ELR (cell line): ENCODE measurements around the gene SNHG17.
"Not testable (repeated sequence)": the region's sequence is repeated elsewhere in the genome, so short reads cannot be mapped to it uniquely, and the experiment has no call there.

Source experiments
- DNase-seq: peaks from one replicate; pipeline ENCODE4 v3.0.0-alpha.2; 2015; ENCODE audit warnings: low read depth

Gene SNHG17

DNA sequence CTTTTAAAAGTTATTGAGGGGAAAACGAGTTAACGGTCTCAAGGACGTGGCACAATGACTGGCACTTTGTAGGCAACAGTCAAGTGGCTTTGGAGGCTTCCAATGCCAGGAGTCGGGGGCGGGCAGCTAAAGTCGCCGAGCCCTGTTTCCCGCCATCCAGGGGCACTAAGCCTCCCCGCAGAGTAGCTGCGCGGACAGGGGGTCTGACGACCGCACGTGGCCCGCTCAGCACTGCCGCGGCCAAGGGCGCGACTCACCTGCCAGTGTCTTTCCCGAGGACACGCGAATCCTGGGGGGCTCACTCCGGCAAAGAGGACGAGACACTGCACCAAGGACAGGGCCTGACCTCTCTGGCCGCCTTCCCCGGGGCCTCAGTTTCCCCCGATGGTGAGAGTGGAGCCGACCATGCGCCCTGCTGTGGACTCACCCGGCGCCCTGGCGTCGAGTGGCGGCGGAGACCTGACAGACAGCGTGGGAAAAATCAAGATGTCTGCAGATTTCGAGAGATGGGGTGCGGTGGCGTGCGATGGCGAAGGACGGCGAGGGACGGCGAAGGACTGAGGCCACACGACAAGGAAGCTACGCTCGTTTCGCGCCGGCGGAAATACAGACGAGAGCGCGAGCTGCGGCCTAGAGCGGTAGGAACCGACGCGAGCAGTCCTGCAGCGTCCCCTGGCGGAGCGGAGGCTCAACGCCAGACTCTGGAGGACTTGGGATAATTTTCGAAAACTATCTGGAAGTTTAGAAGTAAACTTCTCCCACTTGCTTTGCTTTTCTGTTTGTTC lies at the start of gene SNHG17:
Gene SNHG17, minus strand, starts transcription at position 559 of the 785 bp plus-strand sequence.
- peak; percentile 98 for DNase-seq

DNA sequence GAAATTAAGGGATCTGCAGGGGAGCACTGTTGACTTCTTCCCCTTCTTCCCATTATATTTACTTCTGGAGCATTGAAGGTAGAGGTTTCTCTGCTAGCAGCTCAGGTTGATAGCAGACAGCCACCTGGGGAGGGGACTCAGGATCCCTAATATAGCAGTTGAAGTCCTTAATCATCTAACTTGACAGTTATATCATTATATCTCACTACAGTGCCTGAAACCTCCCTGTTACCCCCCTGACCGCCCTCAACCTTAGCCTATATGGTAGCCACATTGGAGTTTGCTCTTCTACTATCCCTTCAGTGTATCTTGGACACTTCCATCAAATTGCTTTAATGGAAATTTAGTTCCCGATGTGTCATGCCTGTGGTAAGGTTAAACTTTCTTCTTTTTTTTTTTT lies 44.5 kb upstream of the SNHG17 start:
- DNase-seq, result no peak

DNA sequence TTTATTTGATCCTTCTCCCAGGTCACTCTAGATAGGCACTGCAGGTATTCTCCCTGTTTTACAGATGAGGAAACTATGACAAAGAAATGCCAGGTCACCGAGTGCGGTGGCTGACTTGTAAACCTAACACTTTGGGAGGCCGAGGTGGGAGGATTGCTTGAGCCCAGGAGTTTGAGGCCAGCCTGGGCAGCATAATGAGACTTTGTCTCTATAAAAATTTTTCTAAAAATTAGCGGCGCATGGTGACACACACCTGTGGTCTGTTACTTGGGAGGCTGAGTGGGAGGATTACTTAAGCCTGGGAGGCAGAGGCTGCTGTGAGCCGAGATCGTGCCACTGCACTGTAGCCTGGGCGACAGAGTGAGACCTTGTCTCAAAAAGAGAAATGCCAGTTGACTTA lies 42.6 kb upstream of the SNHG17 start:
- DNase-seq, result no peak

DNA sequence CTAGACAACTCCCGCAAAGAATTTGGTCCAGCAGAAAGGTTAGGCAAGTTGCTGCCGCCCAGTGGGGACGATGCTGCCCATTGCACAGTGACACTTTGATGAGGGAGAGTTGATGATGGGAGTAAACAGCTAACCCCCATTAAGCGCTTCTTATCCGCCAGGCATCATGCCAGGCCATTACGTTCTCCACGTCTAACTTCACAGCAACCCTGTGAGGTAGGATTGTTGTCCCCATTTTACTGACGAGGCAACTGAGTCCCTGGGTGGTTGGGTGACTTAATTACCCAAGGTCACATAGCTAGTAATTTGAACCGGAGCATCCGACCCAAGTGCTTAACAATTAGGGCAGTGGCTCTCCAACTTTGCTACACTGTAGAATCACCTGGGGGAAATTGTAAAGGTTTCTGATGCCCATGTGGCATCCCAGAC lies 38.3 kb upstream of the SNHG17 start:
- peak; percentile 62 for DNase-seq

DNA sequence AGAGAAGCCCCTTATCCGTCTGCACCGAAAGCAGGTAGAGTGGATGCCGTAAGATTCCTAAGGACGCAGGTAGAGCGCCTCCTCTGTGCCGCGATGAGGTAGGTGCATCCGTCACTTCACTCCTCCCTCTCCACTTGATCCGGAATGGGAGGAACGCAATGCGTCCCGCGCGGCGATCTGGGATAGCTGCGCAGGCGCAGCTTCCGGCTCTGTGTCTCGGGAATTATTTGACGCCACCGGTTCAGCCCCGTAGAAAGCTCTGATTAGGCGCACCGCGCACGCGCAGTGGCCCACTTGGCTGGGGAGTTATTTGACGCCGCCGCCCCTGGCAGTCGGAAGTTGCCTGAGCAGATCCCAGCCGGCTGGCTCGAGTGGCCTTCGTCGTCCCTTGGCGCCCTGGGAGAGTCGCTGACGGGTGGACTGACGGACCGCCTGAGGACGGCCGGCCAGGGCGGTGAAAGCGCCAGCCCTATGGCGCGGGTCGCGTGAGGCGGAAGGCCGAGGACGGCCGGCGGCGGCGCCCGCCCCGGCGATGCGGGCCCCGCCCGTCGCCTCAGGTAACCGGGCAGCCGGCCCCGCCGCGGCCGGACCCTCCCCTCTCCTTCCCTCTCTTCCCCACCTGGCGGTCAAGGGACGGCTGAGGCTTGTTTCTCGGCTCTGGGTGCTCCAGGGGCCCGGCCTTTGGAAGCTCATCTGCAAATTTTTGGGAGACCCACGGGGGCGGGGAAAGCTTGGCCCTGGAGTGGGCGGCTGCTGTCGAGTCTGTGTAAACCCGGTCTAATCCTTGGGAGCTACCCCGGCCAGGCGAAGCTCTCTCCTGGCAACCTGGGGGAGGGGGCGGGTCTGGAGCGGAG lies 37.6 kb upstream of the SNHG17 start, which contains the start of gene RALGAPB:
Gene RALGAPB, plus strand, starts transcription at position 331 of the 854 bp plus-strand sequence. CDS start 15,590 bp downstream, outside the sequence.
- peak; percentile 100 for DNase-seq

DNA sequence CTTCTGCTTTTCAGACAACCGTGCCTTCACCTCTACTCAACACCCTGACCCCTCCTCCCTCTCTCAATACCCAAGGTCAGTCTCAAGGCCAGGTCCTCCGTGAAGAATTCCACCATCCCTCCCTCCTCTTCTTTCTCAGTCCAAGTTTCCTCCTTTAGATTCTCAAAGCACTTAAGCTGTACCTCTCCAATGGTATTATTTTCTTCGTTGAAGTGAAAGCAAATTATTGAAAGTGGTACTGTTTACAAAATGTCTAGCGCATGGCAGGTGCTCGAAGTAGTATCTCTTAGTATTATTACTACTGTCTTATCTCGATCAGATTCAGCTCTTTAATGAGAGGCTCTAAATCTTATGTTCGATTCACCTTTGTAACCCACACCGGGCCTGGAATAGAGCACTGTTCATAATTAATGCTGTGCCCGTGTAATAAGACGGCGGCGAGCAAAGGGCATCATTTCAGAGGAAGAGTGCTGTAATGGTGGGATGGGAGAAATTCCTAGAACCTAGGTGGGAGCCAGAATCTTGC lies 36.9 kb upstream of the SNHG17 start:
- DNase-seq, result no peak

DNA sequence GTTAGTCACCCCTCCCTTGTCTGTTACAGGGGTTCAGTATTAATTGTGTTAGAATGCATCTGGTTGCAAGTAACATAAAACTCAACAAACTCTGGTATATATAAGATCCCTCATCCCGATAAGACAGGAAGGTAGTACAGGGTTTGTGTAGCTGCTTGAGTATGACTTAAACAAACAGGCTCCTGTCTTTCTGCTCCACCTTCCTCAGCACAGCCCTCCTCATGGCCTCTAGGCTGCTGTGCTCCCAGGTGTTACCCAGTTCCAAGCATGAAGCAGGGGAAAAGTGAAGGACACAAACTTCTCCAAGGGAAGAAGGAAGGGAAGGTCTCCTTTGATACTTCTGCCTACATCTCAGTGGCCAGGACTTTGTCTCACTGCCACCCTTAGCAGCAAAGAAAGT lies 36.1 kb upstream of the SNHG17 start:
- DNase-seq, result no peak

DNA sequence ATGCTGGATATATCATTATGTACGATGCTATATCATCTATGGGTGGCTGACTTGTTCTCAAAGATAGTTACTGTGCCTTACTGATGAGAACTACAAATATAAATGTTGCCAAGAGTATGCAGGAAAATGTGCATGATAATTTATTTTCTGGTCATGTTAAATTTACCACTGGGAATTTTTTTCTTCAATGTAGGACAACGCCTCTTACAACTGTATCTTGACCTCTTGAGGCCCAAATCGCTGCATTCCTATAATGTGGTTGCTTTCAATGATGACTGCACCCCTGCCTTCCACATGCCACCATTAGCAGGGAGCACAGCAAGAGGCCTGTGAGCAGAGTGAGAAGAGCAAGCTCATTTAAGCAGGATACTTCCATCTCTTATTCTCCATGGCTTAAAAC lies 31.9 kb upstream of the SNHG17 start:
- DNase-seq, result no peak

DNA sequence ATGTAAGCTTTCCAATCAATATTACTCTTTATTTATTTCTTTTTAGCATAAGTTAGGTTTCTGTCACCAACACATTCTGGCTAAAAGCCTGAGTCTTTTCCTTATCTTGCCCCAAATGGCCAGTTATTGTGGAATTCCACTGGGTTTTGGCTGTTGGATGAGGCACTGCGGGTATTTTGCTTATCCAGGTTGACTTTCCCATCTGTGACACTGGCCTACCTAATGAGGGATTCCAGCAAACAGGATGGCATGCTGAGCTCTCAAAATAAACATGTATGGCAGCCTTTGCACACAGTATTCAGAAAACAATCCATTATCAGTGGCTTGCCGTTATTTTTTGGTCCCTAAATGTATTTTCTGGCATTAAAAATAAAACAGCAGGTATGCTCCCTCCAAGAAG lies 31.0 kb upstream of the SNHG17 start:
- no peak for DNase-seq

DNA sequence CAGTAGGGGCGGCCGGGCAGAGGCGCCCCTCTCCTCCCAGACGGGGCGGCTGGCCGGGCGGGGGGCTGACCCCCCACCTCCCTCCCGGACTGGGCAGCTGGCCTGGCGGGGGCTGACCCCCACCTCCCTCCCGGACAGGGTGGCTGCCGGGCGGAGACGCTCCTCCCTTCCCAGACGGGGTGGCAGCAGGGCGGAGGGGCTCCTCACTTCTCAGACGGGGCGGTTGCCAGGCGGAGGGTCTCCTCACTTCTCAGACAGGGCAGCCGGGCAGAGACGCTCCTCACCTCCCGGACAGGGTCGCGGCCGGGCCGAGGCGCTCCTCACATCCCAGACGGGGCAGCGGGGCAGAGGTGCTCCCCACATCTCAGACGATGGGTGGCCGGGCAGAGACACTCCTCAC lies 26.4 kb upstream of the SNHG17 start:
- not testable (repeated sequence) for DNase-seq

DNA sequence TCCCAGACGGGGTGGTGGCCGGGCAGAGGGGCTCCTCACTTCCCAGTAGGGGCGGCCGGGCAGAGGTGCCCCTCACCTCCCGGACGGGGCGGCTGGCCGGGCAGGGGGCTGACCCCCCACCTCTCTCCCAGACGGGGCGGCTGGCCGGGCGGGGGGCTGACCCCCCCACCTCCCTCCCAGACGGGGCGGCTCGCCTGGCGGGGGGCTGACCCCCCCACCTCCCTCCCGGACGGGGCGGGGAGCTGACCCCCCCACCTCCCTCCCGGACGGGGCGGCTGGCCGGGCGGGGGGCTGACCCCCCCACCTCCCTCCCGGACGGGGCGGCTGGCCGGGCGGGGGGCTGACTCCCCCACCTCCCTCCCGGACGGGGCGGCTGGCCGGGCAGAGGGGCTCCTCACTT lies 26.0 kb upstream of the SNHG17 start:
- not testable (repeated sequence) for DNase-seq

DNA sequence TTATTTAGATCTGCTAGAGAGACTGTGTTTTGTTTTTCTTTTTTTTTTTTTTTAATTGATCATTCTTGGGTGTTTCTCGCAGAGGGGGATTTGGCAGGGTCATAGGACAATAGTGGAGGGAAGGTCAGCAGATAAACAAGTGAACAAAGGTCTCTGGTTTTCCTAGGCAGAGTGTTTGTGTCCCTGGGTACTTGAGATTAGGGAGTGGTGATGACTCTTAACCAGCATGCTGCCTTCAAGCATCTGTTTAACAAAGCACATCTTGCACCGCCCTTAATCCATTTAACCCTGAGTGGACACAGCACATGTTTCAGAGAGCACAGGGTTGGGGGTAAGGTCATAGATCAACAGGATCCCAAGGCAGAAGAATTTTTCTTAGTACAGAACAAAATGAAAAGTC lies 25.5 kb upstream of the SNHG17 start:
- not testable (repeated sequence) for DNase-seq

DNA sequence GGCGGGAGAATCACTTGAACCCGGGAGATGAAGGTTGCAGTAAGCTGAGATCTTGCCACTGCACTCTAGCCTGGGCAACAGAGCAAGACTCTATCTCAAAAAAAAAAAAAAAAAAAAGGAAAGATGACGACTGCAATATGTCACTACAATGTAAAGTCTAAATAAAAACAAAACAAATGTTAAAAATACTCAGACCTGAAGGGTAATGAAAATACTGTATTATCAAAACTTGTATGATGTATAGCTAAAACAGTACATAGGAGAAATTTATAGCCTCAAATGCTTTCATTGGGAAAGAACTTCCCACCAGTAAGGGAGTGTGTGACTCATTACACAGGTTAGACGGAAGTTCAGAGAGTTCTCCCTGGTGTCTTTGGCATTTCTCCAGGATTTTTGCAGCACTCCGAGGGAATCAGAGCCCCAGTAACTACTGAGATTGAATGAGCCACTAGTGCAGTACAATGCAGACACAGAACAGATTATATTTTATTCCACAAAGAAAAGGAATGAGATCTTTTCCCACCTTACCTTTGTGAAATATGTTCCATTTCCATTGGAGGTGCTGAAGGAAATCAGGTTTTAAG lies 25.0 kb upstream of the SNHG17 start:
- DNase-seq, result peak; percentile 95

DNA sequence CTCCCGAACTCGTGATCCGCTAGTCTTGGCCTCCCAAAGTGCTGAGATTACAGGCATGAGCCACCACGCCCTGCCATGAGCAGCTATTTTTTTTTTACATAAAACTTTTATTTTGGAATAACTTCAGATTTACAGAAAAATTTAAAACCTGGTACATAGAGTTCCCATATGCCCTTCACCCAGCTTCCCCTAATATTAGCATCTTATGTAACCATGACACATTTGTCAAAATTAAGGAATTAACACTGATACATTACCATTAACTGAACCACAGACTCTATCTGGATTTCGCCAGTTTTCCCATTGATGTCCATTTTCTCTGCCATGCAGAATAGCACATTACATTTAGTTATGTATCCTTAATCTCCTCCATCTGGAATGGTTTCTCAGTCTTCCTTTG lies 23.2 kb upstream of the SNHG17 start:
- no peak for DNase-seq

DNA sequence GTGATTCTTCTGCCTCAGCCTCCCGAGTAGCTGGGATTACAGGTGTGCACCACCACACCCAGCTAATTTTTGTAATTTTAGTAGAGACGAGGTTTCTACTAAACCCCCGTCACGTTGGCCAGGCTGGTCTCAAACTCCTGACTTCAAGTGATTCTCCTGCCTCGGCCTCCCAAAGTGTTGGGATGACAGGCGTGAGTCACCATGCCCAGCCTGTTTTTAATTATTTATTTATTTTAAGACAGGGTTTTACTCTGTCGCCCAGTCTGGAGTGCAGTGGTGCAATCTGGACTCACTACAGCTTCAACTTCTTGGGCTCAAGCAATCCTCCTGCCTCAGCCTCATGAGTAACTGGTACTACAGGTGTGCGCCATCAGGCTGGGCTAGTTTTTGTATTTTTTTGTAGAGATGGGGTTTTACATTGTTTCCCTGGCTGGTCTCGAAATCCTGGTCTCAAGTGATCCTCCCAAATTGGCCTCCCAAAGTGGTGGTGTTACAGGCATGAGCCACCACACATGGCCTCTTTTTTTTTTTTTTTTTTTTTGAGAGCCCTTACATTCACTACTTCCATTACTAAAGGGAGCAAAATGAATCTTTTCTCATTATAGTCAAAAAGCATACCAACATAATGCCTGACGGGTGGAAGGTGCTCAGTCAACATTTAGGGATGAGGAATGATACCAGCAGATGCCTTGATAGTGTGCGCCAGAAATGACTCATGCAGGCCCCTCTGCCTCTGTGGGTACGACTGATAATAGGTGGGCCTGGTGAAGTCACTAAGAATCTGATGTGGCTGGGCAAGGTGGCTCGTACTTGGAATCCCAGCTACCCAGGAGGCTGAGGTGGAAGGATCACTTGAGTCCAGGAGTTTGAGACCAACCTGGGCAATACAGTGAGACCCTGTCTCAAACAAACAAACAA lies 19.7 kb upstream of the SNHG17 start:
- peak; percentile 31 for DNase-seq

DNA sequence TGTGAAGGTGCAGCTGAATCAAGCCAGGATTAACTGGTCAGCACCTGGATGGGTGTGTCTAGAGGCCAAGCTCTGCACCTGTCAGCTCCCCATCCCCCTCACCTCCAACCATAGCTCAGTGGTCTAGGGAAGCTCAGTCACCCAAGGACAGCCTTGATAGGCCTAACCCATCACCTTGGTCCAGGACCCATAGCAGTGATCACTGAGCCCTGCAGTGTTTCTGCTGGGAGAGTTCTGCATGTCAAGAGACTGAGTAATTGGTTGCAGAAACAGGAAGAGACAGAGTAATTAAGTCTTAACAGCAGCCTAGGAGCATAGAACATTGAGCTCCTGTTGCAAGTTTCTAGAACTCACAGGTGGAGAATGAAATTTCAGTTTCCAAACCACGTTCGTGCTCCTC lies 18.8 kb upstream of the SNHG17 start:
- peak; percentile 60 for DNase-seq

DNA sequence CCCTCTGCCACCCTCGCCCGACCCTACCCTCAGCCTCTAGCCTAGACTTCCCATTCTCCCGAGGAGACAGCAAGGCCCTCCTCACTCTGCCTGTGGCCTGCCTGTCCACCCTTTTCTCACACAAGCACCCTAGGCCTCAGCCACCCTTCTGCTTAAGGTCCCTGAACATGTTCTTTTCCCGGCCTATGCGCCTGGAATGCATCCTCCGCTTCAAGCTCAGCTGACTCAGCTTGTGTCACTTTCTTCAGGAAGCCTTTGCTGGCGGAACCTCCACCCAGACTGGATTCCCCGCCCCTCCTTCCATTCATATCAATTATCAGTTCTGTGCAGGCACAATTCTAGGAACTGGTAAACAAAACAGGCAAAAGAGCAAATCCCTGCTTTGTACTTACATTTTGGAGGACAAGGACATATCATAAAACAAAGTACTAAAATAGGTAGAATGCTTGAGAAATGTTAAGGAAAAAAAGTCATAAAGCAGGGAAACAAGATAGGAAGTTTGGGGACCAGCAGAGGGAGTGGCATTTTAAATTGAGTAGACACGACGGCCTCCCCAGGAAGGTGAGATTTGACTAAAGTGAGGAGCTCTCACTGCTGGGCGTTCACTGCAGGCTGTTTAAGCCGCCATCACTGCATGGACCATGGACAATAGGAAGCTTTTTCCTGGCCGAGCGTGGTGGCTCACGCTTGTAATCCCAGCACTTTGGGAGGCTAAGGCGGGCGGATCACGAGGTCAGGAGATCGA lies 17.9 kb upstream of the SNHG17 start:
- DNase-seq, result peak; percentile 94

DNA sequence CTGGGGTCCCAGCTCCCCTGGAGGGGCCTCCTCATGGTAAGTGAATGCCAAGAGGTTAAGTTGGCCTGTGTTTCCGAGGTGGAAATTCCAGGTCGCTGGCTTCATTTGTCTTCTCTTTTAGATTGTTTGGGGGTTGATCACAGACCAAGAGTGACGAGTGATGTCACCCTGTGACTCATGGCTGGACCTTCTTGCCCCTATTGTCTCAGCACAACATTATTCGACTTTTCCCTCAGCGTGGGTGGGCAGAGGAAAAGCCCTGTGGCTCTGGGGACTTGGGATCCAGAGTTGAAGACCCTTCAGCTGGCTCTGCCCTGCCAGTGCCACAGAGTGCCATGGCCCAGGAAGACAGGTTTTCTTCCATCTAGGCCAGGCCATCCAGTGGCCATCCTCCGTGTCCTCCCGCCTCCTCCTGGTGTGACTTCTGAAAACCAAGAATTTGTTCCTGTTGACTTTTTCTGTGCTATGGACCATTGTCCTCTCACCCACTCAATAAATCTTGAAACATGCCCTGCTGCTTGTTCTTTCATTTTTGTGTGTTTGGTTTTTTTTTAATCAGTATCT lies 15.4 kb upstream of the SNHG17 start:
- DNase-seq, result peak; percentile 93

DNA sequence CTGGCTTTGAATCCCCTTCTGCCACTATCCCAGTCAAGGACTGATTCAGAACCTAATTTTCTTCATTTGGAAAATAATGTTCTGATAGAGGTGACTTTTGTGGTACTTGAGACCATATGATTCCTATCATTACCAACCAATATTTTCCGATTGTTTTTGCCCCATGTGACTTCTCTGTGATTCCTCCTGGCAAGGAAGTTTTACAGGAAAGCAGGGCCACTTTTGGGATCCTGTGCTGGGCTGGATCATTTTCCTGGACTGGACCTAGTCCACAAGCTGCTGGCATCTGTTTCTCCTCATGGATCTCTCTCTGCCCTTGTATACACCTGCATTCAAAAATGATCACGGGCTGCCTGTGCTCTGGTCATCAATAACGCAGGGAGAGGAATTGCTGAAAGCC lies 13.9 kb upstream of the SNHG17 start:
- no peak for DNase-seq

DNA sequence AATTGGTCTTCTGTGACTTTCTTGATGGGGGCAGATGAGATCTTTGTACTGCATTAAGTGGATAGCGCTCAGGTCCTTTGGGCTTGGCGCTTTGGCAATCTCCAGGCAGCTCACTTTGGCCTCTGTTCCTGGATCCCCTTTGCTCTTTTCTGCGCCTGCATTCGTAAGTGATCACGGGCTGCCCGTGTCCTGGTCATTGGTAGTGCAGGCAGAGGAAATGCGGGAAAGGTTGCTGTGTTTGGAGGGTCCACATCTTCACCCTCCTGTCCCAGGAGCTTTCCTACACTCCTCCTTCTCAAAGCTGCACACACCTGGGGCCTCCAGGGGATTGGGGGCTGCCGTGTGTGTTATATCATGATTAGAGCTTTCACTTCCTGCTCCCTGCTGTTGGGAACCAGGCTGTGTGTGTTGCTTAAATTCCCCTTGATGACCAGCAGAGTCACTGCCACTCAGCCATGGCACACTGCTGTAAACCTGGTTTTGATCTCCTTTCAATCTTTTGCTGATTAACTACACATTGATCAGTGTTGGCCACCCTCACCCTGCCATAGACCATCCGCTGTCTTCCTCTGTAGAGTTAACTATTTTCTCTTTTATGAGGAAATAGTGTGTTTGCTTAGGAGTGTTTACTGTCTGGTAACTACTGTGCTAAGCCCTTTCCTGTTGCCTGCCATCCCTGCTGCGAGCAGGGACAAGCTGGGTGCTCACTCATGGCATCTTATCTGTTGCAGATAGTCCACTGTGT lies 13.0 kb upstream of the SNHG17 start:
- no peak for DNase-seq
